Heart left ventricle (tissue), 16 donors: Measurements from ENCODE around the gene LRP1B. TPM values are rescaled to one million over a fixed set of nuclear protein-coding genes. Genes with fewer than 3 reads are reported as not detected.

ENCODE experiments used
- ATAC-seq, 4 donors: fragments of 200-7000 bp; cut with Tn5 transposase; one replicate each; pipeline ENCODE4 v1.9.1; 2020 to 2022; ENCODE audit warnings: moderate library complexity in 4 of 4, mild to moderate bottlenecking in 3 of 4, moderate number of reproducible peaks in 1 of 4
- DNase-seq, 5 donors: peaks; one replicate each; pipeline ENCODE4 v3.0.0-alpha.2; 2020
- H3K27ac ChIP-seq, 12 donors: fragments of 200-600 bp; sonication (generic) in 4 of 12; one replicate each; pipeline versions ENCODE4 v1.5.0 to v1.8.0; 2016 to 2022; ENCODE audit warnings: mild to moderate bottlenecking in 2 of 12
- H3K27me3 ChIP-seq, 9 donors: fragments of 200-600 bp; sonication (generic) in 2 of 9; one replicate each; pipeline versions ENCODE4 v1.5.1 to v1.8.0; 2016 to 2022; ENCODE audit warnings: mild to moderate bottlenecking in 3 of 9
- H3K36me3 ChIP-seq, 9 donors: fragments of 200-600 bp; sonication (generic) in 2 of 9; one replicate each; pipeline versions ENCODE4 v1.5.0 to v1.8.0; 2018 to 2022; ENCODE audit warnings: mild to moderate bottlenecking in 2 of 9
- H3K4me1 ChIP-seq, 12 donors: fragments of 200-600 bp; sonication (generic) in 4 of 12; one replicate each; pipeline versions ENCODE4 v1.5.0 to v1.8.0; 2016 to 2022; ENCODE audit warnings: mild to moderate bottlenecking in 3 of 12
- H3K4me3 ChIP-seq, 12 donors: fragments of 200-600 bp; sonication (generic) in 4 of 12; one replicate each; pipeline versions ENCODE4 v1.5.0 to v1.8.0; 2017 to 2022; ENCODE audit warnings: mild to moderate bottlenecking in 9 of 12, moderate library complexity in 4 of 12
- H3K9me3 ChIP-seq, 12 donors: fragments of 200-600 bp; sonication (generic) in 4 of 12; one replicate each; pipeline versions ENCODE4 v1.5.0 to v1.8.0; 2016 to 2022; ENCODE audit warnings: mild to moderate bottlenecking in 1 of 12
- POLR2A ChIP-seq, 2 donors: fragments of 450-650 bp; IDR thresholded peaks; one replicate each; pipeline ENCODE4 v1.6.1; 2017; ENCODE audit warnings: antibody characterized with exemption in 2 of 2, mild to moderate bottlenecking in 2 of 2, moderate library complexity in 2 of 2
- WGBS, 4 donors: extraction: QIAGEN DNeasy Blood & Tissue Kit in 2 of 4; methylation state at CpG; one replicate each; pipeline versions ENCODE4 v1.1.5 to v1.1.7; 2013 to 2018; 5-methylcytosine and 5-hydroxymethylcytosine counted together
- intact Hi-C, 10 donors: fragments of 100-400 bp; cut with DNase I; formaldehyde crosslinking; loops; one replicate each; pipeline versions ENCODE4 v1.11.1 to v1.14.2; 2022
- polyA plus RNA-seq, 2 donors: library from polyadenylated mRNA; stranded (reverse); fragments of 200-250 nt; gene quantifications; one replicate each; pipeline ENCODE4 v1.2.3, GENCODE V29; 2013
- total RNA-seq, 9 donors: library from RNA; depleted of rRNA in 2 of 9; stranded (reverse); fragments of >200 nt in 2 of 9; fragmentation: NEBNext Ultra II Directional in 3 of 9; extraction: Animal tissue kit (Norgen Biotek cat#: 25700) in 3 of 9; gene quantifications; one replicate each; pipeline versions ENCODE4 v1.1.0 to v1.2.4, GENCODE V29; 2016 to 2023
- TF ChIP-seq, protein P1 (sequence below), 12 donors: fragments of 200-600 bp; sonication (generic) in 4 of 12; IDR thresholded peaks; one replicate each; pipeline versions ENCODE4 v1.5.0 to v1.8.0; 2018 to 2022; ENCODE audit warnings: antibody characterized with exemption in 12 of 12, mild to moderate bottlenecking in 5 of 12
- donor health status: ischemic (EF 13 %, LVEDD 7.1; RV severe dilation, severe dysfunction).
- donor health status: healthy with polysubstance abuse.
- donor health status: DM: no; HTN: yes; CAD: no.
- donor health status: DM: no; HTN: no; CAD: no.
- donor health status: ischemic (EF 25% LVEDD 6.9; RV normal size, moderate dysfunction).
- donor health status: ischemic (EF 25% LVEDD 5.7; RV mildly dilated, moderate dysfunction).
- donor health status: healthy.
- donor health status: DM: yes; HTN: yes; CAD: no.
- donor health status: ischemic (EF 35%, LVEDD 5.7; RV mildly dilated, moderate dysfunction).
- donor health status: nonischemic (EF 11% LVEDD 7.7; RV severe dilation, severe dysfunction).
- donor health status: DM: yes; HTN: yes; CAD: no.
- donor health status: PGD.
- donor health status: ischemic (EF 29% LVEDD 5.4; RV normal size, mild dysfunction).
- donor health status: nonischemic (EF 23%, LVEDD 6.1; RV moderate dilation, normal function).

LRP1B gene
- total and polyA plus RNA-seq, 11 donors = 0.01 to 0.19 (median 0.11) TPM; not detected in 2

DNA sequence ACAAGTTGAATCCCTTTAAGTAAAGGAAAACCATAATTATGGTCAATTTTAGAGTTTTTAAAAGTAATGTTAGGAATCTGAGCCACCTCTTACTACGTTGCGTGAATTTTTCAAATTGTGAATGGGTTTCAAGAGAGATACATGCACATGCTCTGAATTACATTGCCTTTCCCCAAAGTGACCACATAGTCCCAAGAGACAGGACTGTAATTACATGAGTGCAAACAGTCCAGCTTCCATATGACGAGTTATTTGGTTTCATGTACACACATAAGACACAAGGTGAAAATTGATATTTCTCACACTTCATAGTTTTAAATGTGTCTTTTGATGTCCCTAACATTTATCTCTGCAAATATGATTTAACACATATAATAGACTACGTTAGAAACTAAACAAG lies 850.8 kb downstream of the LRP1B start:
- intact Hi-C loops = no loop called here
- no peaks in the 10 kb centered on the region for H3K36me3 ChIP-seq
- H3K9me3 ChIP-seq = no peaks in the 10 kb centered on the region
- ATAC-seq (no peak), DNase-seq (no peak)
- H3K27ac ChIP-seq = no peak overlapping the region
- TF ChIP-seq, protein P1, sequence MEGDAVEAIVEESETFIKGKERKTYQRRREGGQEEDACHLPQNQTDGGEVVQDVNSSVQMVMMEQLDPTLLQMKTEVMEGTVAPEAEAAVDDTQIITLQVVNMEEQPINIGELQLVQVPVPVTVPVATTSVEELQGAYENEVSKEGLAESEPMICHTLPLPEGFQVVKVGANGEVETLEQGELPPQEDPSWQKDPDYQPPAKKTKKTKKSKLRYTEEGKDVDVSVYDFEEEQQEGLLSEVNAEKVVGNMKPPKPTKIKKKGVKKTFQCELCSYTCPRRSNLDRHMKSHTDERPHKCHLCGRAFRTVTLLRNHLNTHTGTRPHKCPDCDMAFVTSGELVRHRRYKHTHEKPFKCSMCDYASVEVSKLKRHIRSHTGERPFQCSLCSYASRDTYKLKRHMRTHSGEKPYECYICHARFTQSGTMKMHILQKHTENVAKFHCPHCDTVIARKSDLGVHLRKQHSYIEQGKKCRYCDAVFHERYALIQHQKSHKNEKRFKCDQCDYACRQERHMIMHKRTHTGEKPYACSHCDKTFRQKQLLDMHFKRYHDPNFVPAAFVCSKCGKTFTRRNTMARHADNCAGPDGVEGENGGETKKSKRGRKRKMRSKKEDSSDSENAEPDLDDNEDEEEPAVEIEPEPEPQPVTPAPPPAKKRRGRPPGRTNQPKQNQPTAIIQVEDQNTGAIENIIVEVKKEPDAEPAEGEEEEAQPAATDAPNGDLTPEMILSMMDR (IDR thresholded peaks at IDR 0.05) = no peak
- TF ChIP-seq POLR2A (IDR thresholded peaks at IDR 0.05) = no peak
- H3K27me3 ChIP-seq = no peaks in the 10 kb centered on the region
- H3K4me1 ChIP-seq = no peaks in the 10 kb centered on the region
- WGBS, 4 donors = 78 to 86% (median 84%) methylated on average over 4 of the region's 4 CpGs
- H3K4me3 ChIP-seq = no peak overlapping the region

- 74 to 77% (median 75%) methylated on average over 2 of the region's 2 CpGs for WGBS, 4 donors
- H3K27ac ChIP-seq = no peak overlapping the region
- H3K4me1 ChIP-seq = no peaks in the 10 kb centered on the region
- H3K36me3 ChIP-seq = no peaks in the 10 kb centered on the region
- H3K9me3 ChIP-seq = peaks cover 0 to 33% (median 3%) of the 10 kb centered on the region in 12 donors
- H3K4me3 ChIP-seq = no peak overlapping the region
- intact Hi-C loops = no loop called here
- no peak for TF ChIP-seq POLR2A (IDR thresholded peaks at IDR 0.05)
- H3K27me3 ChIP-seq = no peaks in the 10 kb centered on the region
- ATAC-seq (no peak), DNase-seq (no peak)
Observed at GRCh38 chr2:141271346-141271745, 859.5 kb downstream of the LRP1B start.

- H3K27me3 ChIP-seq = no peaks in the 10 kb centered on the region
- no peaks in the 10 kb centered on the region for H3K36me3 ChIP-seq
- H3K9me3 ChIP-seq = peaks cover 0 to 6% (median 0%) of the 10 kb centered on the region in 12 donors
- intact Hi-C loops = no loop called here
- peaks cover 0 to 2% (median 0%) of the 10 kb centered on the region in 12 donors for H3K4me1 ChIP-seq
- no peak overlapping the region for H3K4me3 ChIP-seq
- no peak for ATAC-seq
- no peak overlapping the region for H3K27ac ChIP-seq
- no peak for TF ChIP-seq POLR2A (IDR thresholded peaks at IDR 0.05)
- TF ChIP-seq, protein P1 (IDR thresholded peaks at IDR 0.05) = no peak
- DNase-seq = peak in 1 of 5 donors; percentile 49
- 82 to 87% (median 85%) methylated on average over 6 to 10 of the region's 10 CpGs for WGBS, 4 donors
Observed at GRCh38 chr2:141264848-141265247, 866.0 kb downstream of the LRP1B start.

GRCh38 chr2:141260911-141261310 lies 869.9 kb downstream of the LRP1B start:
- Histone ChIP-seq H3K4me3 (no peak overlapping the region), H3K27me3 (no peaks in the 10 kb centered on the region), H3K4me1 (peaks cover 0 to 2% (median 0%) of the 10 kb centered on the region in 12 donors), H3K27ac (no peak overlapping the region), H3K36me3 (no peaks in the 10 kb centered on the region), H3K9me3 (peaks cover 0 to 6% (median 0%) of the 10 kb centered on the region in 12 donors)
- TF ChIP-seq, protein P1 (IDR thresholded peaks at IDR 0.05) = no peak
- 16 to 42% (median 26%) methylated on average over 1 of the region's 1 CpG for WGBS, 4 donors
- ATAC-seq = peak in 1 of 4 donors; percentile 34
- intact Hi-C loops = no loop called here
- DNase-seq = no peak

DNA sequence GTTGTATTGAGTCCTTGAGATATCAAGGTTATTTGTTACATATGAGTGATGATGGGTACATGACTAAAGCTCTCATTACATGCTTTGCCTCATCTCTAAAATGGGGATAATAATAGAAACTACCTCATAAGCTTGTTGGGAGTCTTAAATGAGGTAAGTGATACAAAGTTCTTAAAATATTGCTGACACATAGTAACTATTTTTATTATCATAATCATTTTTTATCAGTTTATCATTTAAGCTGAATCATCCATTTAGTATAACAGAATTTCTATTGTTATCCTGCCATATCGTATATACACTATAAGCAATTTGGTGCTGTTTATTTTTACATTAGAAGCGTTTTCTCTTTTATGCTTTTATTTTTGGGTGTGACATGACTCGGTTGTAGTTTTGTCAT lies 871.1 kb downstream of the LRP1B start:
- 84 to 94% (median 90%) methylated on average over 3 of the region's 3 CpGs for WGBS, 4 donors
- DNase-seq = no peak
- H3K4me3 ChIP-seq = no peak overlapping the region
- no peak for TF ChIP-seq POLR2A (IDR thresholded peaks at IDR 0.05)
- TF ChIP-seq, protein P1 (IDR thresholded peaks at IDR 0.05) = no peak
- H3K36me3 ChIP-seq = no peaks in the 10 kb centered on the region
- no peak overlapping the region for H3K27ac ChIP-seq
- ATAC-seq = no peak
- H3K4me1 ChIP-seq = peaks cover 0 to 2% (median 0%) of the 10 kb centered on the region in 12 donors
- H3K9me3 ChIP-seq = peaks cover 0 to 6% (median 0%) of the 10 kb centered on the region in 12 donors
- no peaks in the 10 kb centered on the region for H3K27me3 ChIP-seq
- intact Hi-C loops = no loop called here
